Measurements from ENCODE around the gene DLG2.
"Not testable (repeated sequence)": the region's sequence is repeated elsewhere in the genome, so short reads cannot be mapped to it uniquely, and the experiment has no call there.

Gene DLG2

DNA sequence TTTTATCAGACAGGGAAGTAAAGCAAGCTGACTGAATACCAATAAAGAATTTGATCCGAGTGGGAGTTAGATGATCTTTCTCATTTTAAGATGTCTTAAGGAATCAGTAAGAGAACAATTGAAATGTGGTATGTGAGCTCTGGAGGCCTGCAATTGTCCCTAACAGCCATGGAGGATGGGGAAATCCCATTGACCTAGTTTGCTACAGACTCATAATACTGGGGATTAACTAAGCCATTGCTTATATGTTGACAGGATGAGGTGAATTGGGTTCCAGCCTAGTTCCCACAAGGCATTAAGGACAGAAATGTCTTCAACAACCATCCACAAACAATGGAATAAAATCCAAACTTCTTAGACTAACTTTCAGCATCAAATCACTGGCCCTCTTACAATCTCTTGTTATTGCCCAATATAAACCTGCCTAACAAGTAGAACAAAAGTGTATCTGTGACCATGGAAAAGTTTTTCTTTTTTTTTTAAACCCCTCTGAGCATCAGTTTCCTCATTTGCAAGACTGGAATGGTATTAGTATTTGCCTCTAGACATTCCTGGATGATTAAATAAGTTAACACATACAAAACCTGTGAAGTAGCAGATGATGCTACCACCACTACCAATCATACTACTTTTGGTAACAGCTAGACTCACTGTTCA lies 773.2 kb downstream of the DLG2 start:
- DNase-seq (ENCODE audit: low read depth, low spot score), result no peak
- H3K4me3 ChIP-seq (ENCODE audit: low read depth, low read length), result no peak overlapping the region
- TF ChIP-seq, protein P1, sequence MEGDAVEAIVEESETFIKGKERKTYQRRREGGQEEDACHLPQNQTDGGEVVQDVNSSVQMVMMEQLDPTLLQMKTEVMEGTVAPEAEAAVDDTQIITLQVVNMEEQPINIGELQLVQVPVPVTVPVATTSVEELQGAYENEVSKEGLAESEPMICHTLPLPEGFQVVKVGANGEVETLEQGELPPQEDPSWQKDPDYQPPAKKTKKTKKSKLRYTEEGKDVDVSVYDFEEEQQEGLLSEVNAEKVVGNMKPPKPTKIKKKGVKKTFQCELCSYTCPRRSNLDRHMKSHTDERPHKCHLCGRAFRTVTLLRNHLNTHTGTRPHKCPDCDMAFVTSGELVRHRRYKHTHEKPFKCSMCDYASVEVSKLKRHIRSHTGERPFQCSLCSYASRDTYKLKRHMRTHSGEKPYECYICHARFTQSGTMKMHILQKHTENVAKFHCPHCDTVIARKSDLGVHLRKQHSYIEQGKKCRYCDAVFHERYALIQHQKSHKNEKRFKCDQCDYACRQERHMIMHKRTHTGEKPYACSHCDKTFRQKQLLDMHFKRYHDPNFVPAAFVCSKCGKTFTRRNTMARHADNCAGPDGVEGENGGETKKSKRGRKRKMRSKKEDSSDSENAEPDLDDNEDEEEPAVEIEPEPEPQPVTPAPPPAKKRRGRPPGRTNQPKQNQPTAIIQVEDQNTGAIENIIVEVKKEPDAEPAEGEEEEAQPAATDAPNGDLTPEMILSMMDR (IDR thresholded peaks at IDR 0.05; ENCODE audit: low read depth, low read length), result no peak
- in situ Hi-C loops (cut with HindIII; ENCODE audit: low sequenced_read_pairs), result no loop called here

DNA sequence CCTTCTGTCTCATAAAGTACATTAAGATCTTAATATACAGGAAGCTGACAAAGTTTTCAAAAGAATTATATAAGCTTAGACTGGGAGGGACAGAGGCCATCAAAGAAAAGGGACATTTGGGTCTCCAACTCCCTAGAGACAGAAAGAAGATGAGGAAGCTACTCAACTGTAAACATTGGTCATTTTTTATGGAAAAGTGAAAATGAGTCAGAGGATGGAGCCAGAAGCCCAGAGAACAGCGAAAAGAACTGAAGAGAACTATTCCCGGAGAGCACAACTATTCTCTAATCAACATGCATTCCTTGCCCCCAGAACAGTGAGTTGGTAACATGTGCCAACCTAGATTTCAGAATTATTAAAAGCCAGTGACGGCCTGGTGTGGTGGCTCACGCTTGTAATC lies 779.3 kb downstream of the DLG2 start:
- in situ Hi-C loops (cut with HindIII; ENCODE audit: low sequenced_read_pairs), result no loop called here
- TF ChIP-seq, protein P1 (IDR thresholded peaks at IDR 0.05; ENCODE audit: low read depth, low read length), result no peak
- no peak overlapping the region for H3K4me3 ChIP-seq (ENCODE audit: low read depth, low read length)
- DNase-seq (ENCODE audit: low read depth, low spot score), result no peak

- in situ Hi-C loops (cut with HindIII; ENCODE audit: low sequenced_read_pairs); DNase-seq (ENCODE audit: low read depth, low spot score); H3K4me3 ChIP-seq (ENCODE audit: low read depth, low read length): not testable (repeated sequence)
Measured at GRCh38 chr11:84840201-84840600, 786.9 kb downstream of the DLG2 start.

DNA sequence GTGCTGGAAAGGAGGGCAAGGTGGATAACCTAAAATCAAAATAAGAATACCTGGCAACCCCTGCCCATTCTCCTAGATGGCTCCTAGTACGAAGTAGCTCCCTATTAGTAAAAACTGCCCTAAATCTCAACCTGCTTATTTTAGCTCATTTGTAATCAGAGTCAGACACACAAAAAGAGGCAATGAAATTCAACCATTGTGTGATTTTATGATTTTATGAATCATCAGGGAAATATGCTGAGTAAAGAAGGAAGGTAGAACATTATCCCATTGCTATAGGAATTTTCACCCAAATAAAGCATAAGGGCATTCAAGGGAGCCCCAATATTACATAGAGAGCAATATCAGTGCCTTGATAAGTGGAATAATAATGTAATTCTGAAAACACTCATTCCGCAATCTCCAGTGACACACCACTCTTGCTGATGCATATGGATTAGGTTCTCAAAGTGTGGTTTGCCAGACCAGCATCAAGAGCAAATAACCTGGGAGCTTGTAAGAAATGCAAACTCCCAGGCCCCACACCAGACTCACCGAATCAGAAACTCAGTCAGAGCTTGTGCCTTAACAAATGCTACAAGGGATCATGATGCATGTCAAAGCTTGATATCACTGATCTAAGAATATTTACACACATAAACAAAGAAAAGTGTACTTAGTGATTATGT lies 789.6 kb downstream of the DLG2 start:
- TF ChIP-seq, protein P1 (IDR thresholded peaks at IDR 0.05; ENCODE audit: low read depth, low read length), result no peak
- DNase-seq (ENCODE audit: low read depth, low spot score), result no peak
- no peak overlapping the region for H3K4me3 ChIP-seq (ENCODE audit: low read depth, low read length)
- in situ Hi-C loops (cut with HindIII; ENCODE audit: low sequenced_read_pairs), result no loop called here

- DNase-seq (ENCODE audit: low read depth, low spot score), result no peak
- in situ Hi-C loops (cut with HindIII; ENCODE audit: low sequenced_read_pairs), result no loop called here
- no peak overlapping the region for H3K4me3 ChIP-seq (ENCODE audit: low read depth, low read length)
- TF ChIP-seq, protein P1 (IDR thresholded peaks at IDR 0.05; ENCODE audit: low read depth, low read length), result no peak
Measured at GRCh38 chr11:84836371-84836770, 790.8 kb downstream of the DLG2 start.

GRCh38 chr11:84833488-84834088 lies 793.6 kb downstream of the DLG2 start:
- H3K4me3 ChIP-seq (ENCODE audit: low read depth, low read length), result no peak overlapping the region
- DNase-seq (ENCODE audit: low read depth, low spot score), result no peak
- in situ Hi-C loops (cut with HindIII; ENCODE audit: low sequenced_read_pairs), result no loop called here
- TF ChIP-seq, protein P1 (IDR thresholded peaks at IDR 0.05; ENCODE audit: low read depth, low read length), result no peak

- no peak for DNase-seq (ENCODE audit: low read depth, low spot score)
- no peak overlapping the region for H3K4me3 ChIP-seq (ENCODE audit: low read depth, low read length)
- TF ChIP-seq, protein P1 (IDR thresholded peaks at IDR 0.05; ENCODE audit: low read depth, low read length), result no peak
- in situ Hi-C loops (cut with HindIII; ENCODE audit: low sequenced_read_pairs), result no loop called here
Measured at GRCh38 chr11:84830372-84830771, 796.8 kb downstream of the DLG2 start.

Data from astrocyte of the spinal cord (primary cell).